Measurements from ENCODE around the gene DAAM2.

The DAAM2 gene

GRCh38 chr6:39843305-39844020 is 51.3 kb downstream of the DAAM2 start:
- TF ChIP-seq CTCF (IDR thresholded peaks at IDR 0.05; ENCODE audit: extremely low read depth, insufficient read depth, missing control alignments): no peak
- DNase-seq (ENCODE audit: low spot score): no peak
- in situ Hi-C loops (cut with MboI; ENCODE audit: low pct_unique_long_range_greater_than_20kb, low sequenced_read_pairs, unreplicated experiment): no loop called here

DNA sequence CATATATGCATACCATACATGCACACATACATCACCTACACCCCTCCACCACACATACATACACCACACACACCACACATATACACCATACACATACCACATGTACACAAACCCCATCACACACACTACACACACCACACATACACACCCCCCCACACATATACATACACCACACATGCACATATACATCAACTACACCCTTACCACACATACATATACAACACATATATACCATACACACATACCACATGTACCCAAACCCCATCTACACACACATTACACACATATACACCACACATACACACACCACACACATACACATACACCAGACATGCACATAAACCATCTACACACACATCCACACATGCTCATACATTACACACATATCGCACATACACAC is 52.7 kb downstream of the DAAM2 start:
- DNase-seq (ENCODE audit: low spot score): no peak
- in situ Hi-C loops (cut with MboI; ENCODE audit: low pct_unique_long_range_greater_than_20kb, low sequenced_read_pairs, unreplicated experiment): no loop called here
- no peak for TF ChIP-seq CTCF (IDR thresholded peaks at IDR 0.05; ENCODE audit: extremely low read depth, insufficient read depth, missing control alignments)

DNA sequence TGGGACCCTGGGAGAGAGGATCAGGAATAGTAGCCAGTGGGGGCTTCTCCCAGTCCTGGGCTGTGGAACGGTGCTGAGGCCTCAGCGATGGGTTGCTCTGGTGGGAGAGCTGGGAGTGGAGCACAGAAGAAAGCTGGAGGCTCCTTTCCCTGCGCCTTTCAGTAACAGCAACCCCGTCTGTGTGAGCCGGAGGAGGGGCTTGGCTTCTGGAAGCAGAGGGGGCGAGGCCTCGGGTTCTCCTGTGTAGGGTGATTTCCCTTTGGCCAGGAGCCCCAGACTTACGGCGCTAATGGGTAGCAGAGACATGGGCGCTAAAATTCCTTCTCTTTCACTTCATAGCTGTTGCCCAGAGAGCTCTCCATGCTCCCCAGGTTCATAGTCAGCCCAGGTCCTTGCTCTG is 55.0 kb downstream of the DAAM2 start:
- no peak for TF ChIP-seq CTCF (IDR thresholded peaks at IDR 0.05; ENCODE audit: extremely low read depth, insufficient read depth, missing control alignments)
- in situ Hi-C loops (cut with MboI; ENCODE audit: low pct_unique_long_range_greater_than_20kb, low sequenced_read_pairs, unreplicated experiment): no loop called here
- DNase-seq (ENCODE audit: low spot score): no peak

- in situ Hi-C loops (cut with MboI; ENCODE audit: low pct_unique_long_range_greater_than_20kb, low sequenced_read_pairs, unreplicated experiment): no loop called here
- no peak for TF ChIP-seq CTCF (IDR thresholded peaks at IDR 0.05; ENCODE audit: extremely low read depth, insufficient read depth, missing control alignments)
- DNase-seq (ENCODE audit: low spot score): no peak
These were observed 56.0 kb downstream of the DAAM2 start for GRCh38 chr6:39848171-39848570.

DNA sequence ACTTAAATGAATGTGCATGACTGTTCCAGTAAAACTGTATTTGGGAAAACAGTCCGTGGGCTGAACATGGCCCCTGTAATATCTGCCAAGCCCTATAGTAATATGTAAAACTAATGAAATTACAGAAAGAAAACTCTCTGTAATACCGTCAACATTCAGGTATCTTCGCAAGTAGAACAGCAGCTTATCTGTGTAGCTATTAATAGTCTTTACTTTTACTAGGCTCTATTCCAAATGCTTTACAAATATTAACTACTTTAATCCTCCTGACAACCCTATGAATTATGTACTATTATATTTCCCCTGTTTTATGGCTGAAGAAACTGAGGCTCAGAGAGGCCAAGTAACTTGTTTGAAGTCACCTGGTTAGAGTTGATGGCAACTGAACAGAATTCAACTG is 57.1 kb downstream of the DAAM2 start:
- in situ Hi-C loops (cut with MboI; ENCODE audit: low pct_unique_long_range_greater_than_20kb, low sequenced_read_pairs, unreplicated experiment): no loop called here
- DNase-seq (ENCODE audit: low spot score): no peak
- no peak for TF ChIP-seq CTCF (IDR thresholded peaks at IDR 0.05; ENCODE audit: extremely low read depth, insufficient read depth, missing control alignments)

- no peak for TF ChIP-seq CTCF (IDR thresholded peaks at IDR 0.05; ENCODE audit: extremely low read depth, insufficient read depth, missing control alignments)
- DNase-seq (ENCODE audit: low spot score): no peak
- in situ Hi-C loops (cut with MboI; ENCODE audit: low pct_unique_long_range_greater_than_20kb, low sequenced_read_pairs, unreplicated experiment): no loop called here
These were observed 57.6 kb downstream of the DAAM2 start for GRCh38 chr6:39849764-39850163.
